Parathyroid adenoma (tissue), 2 donors: ENCODE results near the gene BDKRB1.

ENCODE experiments used
- H2AFZ ChIP-seq: fragments of 300-600 bp; sonication (generic); one replicate; pipeline ENCODE4 v1.7.0; 2017; ENCODE audit warnings: antibody characterized with exemption, mild to moderate bottlenecking
- H3K27ac ChIP-seq: fragments of 300-600 bp; sonication (generic); one replicate; pipeline ENCODE4 v1.7.0; 2017
- H3K27me3 ChIP-seq: fragments of 300-600 bp; sonication (generic); one replicate; pipeline ENCODE4 v1.7.0; 2017; ENCODE audit warnings: low read length; ENCODE audit not compliant: control insufficient read depth, insufficient read depth
- H3K36me3 ChIP-seq: fragments of 300-600 bp; sonication (generic); one replicate; pipeline ENCODE4 v1.7.0; 2017; ENCODE audit warnings: low read length; ENCODE audit not compliant: control insufficient read depth, insufficient read depth
- H3K4me1 ChIP-seq: fragments of 300-600 bp; sonication (generic); one replicate; pipeline ENCODE4 v1.7.0; 2017; ENCODE audit warnings: control low read depth
- H3K4me2 ChIP-seq: fragments of 300-600 bp; sonication (generic); one replicate; pipeline ENCODE4 v1.7.0; 2017; ENCODE audit warnings: low read length
- H3K4me3 ChIP-seq: fragments of 300-600 bp; sonication (generic); one replicate; pipeline ENCODE4 v1.7.0; 2017; ENCODE audit warnings: low read depth, low read length
- H3K79me2 ChIP-seq: fragments of 300-600 bp; sonication (generic); one replicate; pipeline ENCODE4 v1.7.0; 2017; ENCODE audit warnings: control low read depth
- H3K9ac ChIP-seq: fragments of 300-600 bp; sonication (generic); one replicate; pipeline ENCODE4 v1.7.0; 2017; ENCODE audit warnings: mild to moderate bottlenecking
- H3K9me3 ChIP-seq: fragments of 300-600 bp; sonication (generic); one replicate; pipeline ENCODE4 v1.7.0; 2017; ENCODE audit warnings: low read length; ENCODE audit not compliant: control insufficient read depth
- CTCF ChIP-seq: fragments of 300-600 bp; sonication (generic); IDR thresholded peaks from one replicate; pipeline ENCODE4 v1.7.0; 2017; ENCODE audit warnings: antibody characterized with exemption, mild to moderate bottlenecking
- donor health status: primary hyperparathyroidism.

BDKRB1 gene

DNA sequence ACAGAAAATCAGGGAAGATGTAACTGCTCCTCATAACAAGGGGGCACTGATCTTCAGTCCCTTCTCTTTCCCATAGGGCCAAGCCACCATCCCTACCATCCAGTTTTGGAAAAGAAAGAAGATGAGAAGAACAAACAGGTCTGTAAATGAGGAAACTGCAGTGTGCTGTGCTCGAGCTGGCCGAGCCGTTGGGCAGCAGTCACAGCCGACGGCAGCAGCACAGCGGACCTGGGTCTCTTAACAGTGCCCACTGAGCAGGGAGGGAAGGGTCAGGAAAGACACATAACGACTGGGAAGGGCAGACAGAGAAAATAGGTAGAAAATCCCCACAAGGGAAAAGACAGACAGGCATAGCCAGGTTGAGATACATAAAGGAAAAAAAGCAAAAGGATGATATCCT is 38.2 kb downstream of the BDKRB1 start:
- Histone ChIP-seq H2AFZ (no peak overlapping the region), H3K4me1 (no peaks in the 10 kb centered on the region), H3K27ac (no peak overlapping the region), H3K36me3 (no peaks in the 10 kb centered on the region), H3K27me3 (no peaks in the 10 kb centered on the region), H3K9me3 (no peaks in the 10 kb centered on the region), H3K9ac (no peak overlapping the region), H3K4me2 (no peak overlapping the region), H3K79me2 (no peaks in the 10 kb centered on the region), H3K4me3 (no peak overlapping the region)
- TF ChIP-seq CTCF: no peak

DNA sequence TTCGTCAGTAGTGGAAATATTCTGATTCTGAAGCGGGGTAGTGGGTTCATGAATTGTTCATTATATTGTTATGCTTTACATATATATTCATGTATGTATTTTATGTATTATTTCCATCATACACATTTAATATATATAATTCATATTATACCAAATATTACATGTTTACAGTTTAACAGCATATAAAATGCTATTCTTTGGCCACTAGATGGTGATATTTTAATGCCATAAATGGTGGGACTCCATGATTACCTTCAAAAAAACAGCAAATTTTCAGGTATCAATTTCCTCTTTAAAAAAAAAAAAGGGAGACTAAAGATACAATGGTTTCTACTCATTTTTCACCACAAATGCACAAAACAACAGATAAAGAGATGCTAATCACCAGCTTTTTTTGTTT is 41.0 kb downstream of the BDKRB1 start:
- no peak overlapping the region for H3K27ac ChIP-seq
- H3K27me3 ChIP-seq: no peaks in the 10 kb centered on the region
- no peaks in the 10 kb centered on the region for H3K4me1 ChIP-seq
- no peaks in the 10 kb centered on the region for H3K36me3 ChIP-seq
- H3K9me3 ChIP-seq: no peaks in the 10 kb centered on the region
- no peak overlapping the region for H2AFZ ChIP-seq
- H3K79me2 ChIP-seq: no peaks in the 10 kb centered on the region
- no peak overlapping the region for H3K4me3 ChIP-seq
- H3K4me2 ChIP-seq: no peak overlapping the region
- no peak overlapping the region for H3K9ac ChIP-seq
- peak; percentile 44 for TF ChIP-seq CTCF

DNA sequence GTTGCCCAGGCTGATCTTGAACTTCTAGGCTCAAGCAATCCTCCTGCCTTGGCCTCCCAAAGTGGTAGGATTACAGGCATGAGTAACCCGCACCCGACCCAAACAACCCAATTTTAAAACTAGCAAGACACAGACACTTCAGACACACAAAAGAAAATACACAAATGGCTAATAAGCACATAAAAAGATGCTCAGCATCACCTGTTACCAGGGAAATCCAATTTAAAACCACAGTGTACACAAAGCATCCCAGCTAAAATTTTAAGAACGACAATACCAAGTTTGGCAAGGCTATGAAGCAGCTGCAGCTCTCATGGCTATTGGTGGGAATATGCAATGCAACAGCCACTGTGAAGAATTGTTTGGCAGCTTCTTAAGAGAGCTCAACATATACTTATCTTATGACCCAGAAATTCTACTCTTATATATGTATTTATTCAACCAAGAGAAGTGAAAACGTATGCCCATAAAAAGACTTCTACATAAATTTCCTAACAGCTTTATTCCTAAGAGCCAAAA is 42.0 kb downstream of the BDKRB1 start:
- H3K79me2 ChIP-seq: no peaks in the 10 kb centered on the region
- no peaks in the 10 kb centered on the region for H3K9me3 ChIP-seq
- H3K4me3 ChIP-seq: no peak overlapping the region
- H3K4me2 ChIP-seq: no peak overlapping the region
- no peak overlapping the region for H3K9ac ChIP-seq
- no peak for TF ChIP-seq CTCF
- no peaks in the 10 kb centered on the region for H3K36me3 ChIP-seq
- H3K27ac ChIP-seq: no peak overlapping the region
- no peaks in the 10 kb centered on the region for H3K27me3 ChIP-seq
- H3K4me1 ChIP-seq: no peaks in the 10 kb centered on the region
- no peak overlapping the region for H2AFZ ChIP-seq

GRCh38 chr14:96299441-96299840 is 43.4 kb downstream of the BDKRB1 start:
- H3K27me3 ChIP-seq: no peaks in the 10 kb centered on the region

More at GRCh38 chr14:96299441-96299840, 43.4 kb downstream of the BDKRB1 start:
- no peak overlapping the region for H3K27ac ChIP-seq
- H3K9ac ChIP-seq: no peak overlapping the region
- H2AFZ ChIP-seq: no peak overlapping the region
- no peak for TF ChIP-seq CTCF
- H3K4me1 ChIP-seq: no peaks in the 10 kb centered on the region
- no peaks in the 10 kb centered on the region for H3K36me3 ChIP-seq
- no peak overlapping the region for H3K4me3 ChIP-seq
- no peaks in the 10 kb centered on the region for H3K79me2 ChIP-seq
- no peaks in the 10 kb centered on the region for H3K9me3 ChIP-seq
- no peak overlapping the region for H3K4me2 ChIP-seq
